HG02884 (cell line): ENCODE results near the gene SYNPO2.
"Not testable (repeated sequence)": the region's sequence is repeated elsewhere in the genome, so short reads cannot be mapped to it uniquely, and the experiment has no call there.

Source experiments
- ATAC-seq: cut with Tn5 transposase; IDR thresholded peaks from one replicate; pipeline ENCODE4 v1.9.1; 2021; ENCODE audit warnings: mild to moderate bottlenecking, moderate library complexity; ENCODE audit not compliant: unreplicated experiment

Gene SYNPO2

DNA sequence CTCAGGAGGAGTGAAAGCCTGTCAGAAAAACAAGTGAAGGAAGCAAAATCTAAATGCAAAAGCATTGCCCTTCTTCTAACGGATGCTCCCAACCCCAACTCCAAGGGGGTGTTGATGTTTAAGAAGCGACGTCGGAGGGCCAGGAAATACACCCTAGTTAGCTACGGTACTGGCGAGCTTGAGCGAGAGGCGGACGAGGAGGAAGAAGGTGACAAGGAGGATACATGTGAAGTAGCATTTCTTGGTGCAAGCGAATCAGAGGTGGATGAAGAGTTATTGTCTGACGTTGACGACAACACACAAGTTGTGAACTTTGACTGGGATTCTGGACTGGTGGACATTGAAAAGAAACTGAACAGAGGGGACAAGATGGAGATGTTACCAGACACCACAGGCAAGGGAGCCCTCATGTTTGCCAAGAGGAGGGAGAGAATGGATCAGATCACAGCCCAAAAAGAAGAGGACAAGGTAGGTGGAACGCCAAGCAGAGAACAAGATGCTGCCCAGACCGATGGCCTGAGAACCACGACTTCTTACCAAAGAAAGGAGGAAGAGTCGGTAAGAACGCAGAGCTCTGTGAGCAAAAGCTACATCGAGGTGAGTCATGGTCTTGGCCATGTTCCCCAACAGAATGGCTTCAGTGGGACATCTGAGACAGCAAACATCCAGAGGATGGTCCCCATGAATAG lies 141.3 kb downstream of the SYNPO2 start:
- no peak for ATAC-seq

DNA sequence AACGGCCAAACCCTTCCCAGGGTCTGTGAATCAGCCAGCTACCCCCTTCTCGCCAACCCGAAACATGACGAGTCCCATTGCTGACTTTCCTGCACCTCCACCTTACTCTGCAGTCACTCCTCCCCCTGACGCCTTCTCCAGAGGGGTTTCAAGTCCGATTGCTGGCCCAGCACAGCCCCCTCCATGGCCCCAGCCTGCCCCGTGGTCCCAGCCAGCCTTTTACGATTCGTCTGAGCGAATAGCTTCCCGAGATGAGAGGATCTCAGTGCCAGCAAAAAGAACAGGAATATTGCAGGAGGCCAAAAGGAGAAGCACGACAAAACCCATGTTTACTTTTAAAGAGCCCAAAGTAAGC lies 141.9 kb downstream of the SYNPO2 start:
- no peak for ATAC-seq

DNA sequence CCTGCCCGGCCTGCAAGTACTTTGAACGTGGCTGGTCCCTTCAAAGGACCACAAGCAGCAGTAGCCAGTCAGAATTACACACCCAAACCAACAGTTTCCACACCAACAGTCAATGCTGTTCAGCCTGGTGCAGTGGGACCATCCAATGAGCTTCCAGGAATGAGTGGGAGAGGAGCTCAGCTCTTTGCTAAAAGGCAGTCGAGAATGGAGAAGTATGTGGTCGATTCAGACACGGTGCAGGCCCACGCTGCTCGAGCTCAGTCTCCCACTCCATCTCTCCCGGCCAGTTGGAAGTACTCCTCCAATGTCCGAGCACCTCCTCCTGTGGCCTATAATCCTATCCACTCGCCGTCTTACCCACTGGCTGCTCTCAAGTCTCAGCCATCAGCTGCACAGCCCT lies 142.6 kb downstream of the SYNPO2 start:
- no peak for ATAC-seq

DNA sequence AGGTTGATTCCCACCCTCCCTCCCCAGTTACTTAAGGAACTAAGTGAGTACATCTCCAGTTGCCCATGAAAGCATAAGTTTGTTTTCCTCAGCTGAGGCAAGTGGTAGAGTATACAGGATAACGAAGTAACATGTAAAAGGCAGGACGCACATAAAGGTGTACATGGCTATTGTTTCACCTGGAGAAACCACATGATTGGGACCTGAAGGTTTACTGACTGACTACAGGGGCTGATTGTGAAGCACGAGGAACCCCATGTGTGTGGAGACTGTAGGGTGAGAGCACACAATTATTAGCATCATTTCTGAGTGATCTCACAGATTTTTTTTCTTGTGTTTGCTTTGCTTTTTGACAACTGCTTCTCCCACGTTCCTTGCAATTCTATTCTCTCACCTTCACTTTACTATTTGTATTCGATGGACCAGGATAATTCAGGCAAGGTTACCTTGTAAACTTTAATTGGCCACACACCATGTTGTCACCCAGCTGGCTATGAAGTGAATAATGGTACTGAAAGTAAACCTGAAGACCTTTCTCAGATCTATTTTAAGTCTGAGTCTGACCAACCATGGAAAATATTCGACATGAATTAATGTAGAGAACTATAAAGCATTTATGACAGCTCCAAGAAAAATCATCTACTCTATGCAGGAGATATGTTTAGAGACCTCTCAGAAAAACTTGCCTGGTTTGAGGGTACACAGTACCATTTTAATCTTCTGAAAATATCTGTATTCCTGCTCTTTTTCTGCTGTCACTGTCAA lies 144.4 kb downstream of the SYNPO2 start:
- no peak for ATAC-seq

DNA sequence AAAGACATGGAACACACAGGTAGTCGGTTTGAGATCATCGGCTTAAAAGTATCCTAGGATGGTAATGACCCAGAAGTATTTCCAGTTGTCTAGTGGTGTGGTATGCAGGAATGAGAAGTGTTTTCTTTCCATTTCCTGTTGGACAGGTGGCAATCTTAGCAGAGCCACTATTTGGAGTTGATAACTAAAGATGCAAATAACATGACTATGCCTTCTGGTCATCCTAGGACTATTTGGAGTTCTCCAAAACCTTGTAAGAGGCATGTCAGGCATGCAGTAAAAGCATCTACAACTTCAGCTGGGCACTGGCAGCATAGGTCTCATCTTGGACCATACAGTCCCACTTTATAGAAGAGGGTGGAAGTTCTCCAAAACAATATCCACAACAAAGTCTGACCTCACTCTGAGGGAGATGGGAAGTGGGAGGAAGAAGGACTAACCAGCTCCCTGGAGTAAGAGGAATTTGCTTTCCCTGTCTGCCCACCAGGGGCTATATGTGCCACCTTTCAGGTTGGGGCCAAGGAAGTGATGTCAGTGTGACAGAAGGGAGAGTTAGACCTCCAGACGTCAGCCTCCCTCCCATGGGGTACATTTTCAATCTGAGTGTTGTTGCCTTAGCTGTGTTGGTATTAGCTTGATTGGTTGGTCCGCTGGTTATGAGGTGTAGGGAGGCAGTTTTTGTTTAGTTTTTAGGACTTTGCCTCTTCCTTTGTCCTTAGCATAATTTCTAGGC lies 145.8 kb downstream of the SYNPO2 start:
- ATAC-seq, result no peak

DNA sequence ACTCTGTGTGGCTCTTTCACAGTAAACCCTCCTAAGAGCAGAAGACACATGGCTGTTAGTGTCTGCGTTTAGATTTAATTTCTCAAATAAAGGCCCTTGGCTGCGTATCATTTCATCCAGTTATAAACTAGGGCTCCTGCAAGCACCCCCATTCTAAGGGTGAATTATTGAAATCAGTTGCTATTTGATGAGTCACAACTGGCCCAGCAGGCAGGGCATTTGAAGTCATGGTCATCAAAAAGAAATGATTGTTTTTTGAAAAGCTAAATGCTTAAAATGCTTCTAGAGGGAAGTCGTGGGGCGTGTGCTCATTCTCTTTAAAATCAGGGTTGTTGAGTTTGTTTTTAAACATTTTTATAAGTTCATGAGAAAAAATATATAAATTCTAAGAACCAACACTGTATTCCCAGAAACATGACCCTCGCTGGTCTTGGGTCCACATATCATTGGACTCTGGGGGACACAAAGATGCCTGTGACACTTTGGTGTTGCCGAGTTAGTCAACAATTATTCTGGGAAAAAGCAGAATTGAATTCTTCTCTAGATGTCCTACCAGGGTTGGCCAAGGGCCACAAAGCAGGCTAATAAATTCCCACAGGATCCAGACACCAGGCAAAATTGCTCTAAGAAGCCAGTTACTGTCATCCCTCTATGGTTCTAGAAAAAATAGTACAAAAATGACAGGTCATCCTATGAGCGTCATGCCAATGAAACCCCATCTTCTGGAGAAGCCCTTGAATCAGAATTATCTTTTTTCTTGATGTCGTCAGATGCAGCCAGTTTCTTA lies 147.5 kb downstream of the SYNPO2 start:
- ATAC-seq, result no peak

DNA sequence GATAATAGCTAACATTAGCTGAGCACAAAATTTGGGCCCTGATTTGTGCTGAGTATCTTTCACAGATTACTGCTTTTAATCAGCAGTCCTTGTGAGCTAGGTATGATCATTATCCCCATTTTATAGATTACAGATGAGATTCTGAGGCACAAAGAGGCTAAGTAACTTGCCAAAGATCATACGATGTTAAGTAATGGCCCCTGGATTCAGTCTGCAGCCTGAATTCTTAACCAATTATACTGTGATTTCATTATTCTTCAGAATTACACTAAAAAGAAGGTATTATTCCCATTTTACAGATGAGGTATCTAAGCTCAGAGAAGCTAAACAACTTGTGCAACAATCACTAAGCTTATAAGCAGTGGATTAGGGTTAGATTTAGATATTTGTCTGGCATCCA lies 149.1 kb downstream of the SYNPO2 start:
- no peak for ATAC-seq

DNA sequence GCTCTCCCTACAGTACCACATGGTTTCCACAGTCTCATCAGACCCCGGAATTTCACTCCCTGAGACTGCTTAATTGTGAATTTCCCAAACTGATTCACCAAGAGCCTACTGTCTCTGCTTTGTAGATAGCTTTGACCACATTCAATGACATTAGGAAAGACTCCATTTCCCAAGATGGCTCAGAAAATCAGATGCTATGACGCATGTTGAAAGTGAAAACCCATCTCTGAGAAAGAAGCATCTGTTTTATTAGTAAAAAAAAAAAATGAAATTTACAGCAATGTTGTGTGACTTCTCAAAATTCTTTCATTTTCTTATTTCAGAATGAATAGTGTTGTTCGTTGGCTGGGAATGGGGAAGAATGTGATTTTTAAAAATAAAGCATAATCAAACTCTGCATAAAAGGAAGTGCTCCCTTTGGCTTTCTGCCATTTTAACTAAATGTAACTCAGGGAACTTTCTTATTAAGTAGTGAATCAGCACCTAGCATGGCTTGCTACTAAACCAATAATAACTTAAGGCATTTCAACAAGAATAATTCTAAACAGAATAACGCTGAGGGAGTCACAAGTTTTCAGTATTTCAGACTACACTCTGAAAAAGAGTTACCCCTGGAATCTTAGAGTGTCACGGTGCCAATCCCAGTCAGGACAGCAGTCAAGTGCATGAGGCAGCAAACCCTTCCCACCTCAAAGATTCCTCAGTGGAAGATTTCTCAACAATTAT lies 149.6 kb downstream of the SYNPO2 start:
- peak; percentile 48 for ATAC-seq

DNA sequence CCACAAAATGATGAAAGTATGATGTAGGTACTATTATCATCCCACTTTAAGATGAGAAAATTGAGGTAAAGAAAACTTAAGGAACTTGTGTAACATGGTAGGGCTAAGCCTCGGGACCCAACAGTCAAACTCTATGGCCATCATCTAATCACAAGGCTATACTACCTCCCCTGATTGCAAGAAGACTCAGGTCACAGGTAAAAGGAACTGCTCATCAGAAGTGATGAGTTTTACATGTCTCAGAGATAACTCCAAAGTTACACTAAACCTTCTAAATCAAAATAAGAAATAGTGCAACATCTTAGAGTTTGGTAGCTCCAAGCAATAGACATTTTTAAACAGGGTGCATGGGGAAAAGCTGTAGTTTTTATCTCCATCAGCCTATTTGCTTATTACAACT lies 150.5 kb downstream of the SYNPO2 start:
- ATAC-seq, result no peak

DNA sequence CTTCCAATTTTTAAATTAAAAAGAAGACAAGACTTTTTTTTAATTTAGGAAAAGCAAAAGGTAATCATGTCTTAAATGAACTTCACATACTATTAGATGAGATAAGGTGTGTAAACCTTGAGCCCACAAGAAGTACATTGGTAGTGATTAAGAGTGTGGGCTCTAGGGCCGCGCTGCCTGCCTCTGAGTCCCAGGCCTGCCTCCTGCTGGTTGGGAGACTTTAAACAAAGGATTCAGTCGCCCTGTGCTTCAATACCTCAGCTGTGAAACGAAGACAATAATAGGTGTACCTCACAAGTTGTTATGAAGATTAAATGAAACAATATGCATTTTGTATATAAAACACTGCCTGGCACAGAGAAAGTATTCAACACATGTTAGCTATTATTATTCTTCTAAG lies 151.1 kb downstream of the SYNPO2 start:
- no peak for ATAC-seq

DNA sequence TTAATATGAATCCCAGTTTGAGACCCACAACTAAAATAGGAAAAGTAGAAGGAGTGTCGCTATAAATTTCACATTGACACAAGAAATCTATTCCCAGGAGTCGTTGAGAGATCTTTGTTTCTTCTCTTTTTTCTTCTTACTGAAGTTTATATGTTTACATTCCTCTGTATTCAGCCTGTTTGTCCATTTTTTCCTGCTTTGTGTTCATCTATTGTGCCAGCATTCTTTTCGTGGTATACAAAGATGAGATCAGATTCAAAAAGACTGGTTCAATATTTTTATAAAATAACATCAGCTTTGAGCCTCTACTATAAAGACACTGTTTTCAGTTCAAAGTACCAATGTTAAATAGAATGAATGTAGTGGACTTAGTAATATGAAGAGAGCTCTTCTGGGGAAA lies 151.6 kb downstream of the SYNPO2 start:
- ATAC-seq, result no peak

DNA sequence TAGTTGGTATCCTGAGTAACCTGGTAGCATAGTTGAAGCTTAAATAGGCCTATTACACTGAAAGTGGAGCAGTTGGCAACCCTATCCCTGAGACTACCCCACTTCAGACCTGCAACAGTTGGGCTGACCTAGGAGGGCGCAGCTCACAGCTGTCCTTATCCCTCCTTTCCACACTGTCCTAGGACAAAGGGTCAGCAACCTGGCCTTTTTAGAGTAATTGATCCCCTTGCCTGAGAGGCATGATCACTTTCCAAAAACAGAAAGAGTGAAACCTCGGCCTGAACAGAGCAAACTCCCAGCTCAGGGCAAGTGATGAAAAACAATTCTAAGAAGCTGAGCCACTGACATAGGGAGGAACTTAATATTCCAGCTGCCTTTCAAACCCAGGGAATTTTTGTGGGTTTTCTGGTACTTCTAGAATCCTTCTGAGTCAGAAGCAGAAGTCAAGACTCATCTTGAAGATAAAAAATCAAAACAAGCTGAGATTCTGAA lies 152.1 kb downstream of the SYNPO2 start:
- no peak for ATAC-seq

DNA sequence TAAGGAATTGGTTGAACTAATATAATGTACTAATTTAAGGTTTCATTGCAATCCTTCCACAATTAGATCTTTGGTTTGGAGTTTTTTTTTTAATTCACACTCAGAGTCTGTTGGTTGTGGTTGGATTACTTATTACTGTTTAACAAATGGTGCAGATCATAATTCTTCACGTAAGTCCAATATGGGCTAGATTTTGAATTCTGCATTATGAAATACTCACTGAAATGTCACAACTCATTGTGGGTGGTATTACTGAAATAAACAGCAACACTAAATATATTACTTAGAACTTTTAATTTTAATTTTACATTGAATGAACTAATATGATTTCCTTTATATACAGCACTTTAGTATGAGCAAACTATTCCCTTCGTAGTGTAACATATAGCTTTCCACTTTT lies 152.7 kb downstream of the SYNPO2 start:
- no peak for ATAC-seq

DNA sequence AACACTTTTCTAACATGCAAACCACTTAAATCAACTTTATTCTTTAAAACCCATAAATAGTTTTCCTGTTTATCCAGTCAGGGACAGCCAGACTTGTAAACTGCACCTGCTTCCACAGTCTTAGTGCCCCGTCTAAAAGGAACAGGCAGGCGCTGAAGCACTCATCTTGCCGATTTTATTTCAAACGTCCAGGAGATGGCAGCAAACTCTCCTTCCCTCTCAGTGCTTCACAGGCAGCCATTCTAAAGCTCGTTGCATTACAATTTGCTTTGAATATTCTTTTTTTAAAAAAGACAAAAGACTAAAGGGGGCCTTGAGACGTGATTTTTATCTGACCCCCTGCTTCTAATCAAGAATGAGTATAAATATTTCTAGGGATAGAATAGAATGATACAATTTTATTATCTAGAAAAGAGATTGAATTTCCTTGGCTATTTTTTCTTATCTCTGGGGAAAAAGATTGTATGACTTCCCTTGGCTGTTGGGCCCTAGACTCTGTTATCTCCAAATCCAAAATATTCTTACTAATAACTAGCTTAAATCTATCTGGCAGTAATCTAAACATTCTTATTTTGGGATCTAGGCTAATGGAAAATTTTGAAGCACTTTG lies 153.4 kb downstream of the SYNPO2 start:
- ATAC-seq, result peak; percentile 76

DNA sequence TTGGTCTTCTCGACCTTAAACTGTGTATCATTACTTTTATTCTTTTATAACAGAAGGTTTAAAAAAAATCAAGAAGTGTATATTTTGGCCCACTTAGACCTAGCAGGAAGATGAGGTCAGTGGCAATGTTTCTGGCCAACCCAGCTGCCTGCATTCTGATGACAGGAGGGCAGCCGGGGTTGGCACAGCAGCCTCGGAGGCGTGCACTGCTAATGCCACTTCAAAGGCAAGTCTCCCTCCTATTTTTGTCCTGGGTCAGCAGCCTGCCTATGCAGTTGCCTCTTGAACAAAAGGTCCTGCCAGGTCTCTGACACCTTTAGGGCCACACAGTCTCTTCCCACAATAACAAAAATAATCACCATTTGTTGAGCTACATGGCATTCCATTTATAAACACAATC lies 157.6 kb downstream of the SYNPO2 start:
- ATAC-seq, result no peak

DNA sequence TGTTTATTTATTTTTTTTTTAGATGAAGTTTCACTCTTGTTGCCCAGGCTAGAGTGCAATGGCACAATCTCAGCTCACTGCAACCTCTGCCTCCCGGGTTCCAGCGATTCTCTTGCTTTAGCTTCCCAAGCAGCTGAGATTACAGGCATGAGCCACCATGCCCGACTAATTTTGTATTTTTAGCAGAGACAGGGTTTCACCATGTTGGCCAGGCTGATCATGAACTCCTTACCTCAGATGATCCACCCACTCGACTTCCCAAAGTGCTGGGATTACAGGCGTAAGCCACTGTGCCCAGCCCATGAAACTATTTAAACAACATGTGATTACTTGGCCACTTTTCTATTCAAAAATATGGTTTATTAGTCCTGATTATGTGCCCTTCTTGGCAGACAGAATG lies 158.4 kb downstream of the SYNPO2 start:
- not testable (repeated sequence) for ATAC-seq

DNA sequence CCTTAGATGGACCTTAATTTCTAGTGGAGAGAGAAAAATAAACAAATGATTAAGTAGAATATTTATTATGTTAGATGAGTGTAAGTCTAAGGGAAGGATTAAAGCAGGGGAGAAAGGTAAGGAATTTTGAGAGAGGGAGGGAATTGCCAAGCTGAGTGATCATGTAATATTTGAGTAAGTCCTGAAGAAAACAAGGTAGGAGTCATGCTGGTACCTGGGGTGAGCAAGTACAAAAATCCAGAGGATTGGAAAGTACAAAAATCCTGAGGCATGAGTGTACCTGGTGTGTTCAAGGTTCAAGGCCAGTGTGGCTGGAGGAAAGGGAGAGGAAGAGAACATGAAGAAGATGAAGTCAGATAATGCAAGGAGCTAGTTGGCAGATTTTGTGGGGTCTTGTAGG lies 159.8 kb downstream of the SYNPO2 start:
- no peak for ATAC-seq

DNA sequence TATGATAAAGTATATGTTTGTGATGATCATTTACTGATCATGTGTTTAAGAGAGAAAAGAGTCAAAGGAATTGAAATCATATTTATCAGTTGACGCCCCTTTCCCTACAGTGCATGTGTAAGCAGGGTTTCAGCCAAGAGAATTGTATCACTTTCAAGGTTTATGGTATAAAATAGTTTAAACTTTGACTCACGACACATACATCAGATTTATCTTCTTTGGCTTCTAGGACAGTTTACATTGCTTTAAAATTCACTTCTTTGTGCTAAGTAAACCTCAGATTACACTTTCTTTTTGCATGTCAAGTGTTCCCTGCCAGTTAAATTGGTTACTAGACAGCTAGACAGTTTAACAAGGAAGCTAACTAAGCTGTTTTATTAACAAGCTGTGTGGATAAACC lies 160.7 kb downstream of the SYNPO2 start:
- ATAC-seq, result no peak

DNA sequence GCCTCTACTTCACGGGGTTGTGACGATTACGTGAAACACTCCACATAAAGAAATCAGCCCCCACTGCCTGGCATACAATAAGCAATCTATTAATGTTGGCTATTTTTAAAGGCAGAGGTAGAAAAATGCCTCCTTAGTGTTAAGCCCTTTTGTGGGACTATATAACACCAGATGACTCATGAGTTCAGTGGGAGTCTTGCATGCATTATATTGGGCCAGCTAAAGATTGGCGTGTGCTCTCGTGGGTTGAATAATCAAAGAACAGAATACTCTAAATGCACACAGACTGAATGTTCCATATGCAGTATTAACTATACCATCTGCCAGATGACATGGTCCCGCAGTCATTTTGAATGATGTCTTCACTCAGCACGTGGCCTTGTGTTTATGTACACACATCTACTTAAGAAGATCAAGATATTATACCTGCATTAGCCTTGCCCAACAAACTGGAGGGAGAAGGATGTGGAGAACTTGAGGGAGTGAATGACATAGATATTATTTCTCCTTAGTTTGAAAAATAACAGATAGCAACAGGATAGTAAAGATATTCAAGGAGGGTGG lies 162.0 kb downstream of the SYNPO2 start:
- no peak for ATAC-seq

DNA sequence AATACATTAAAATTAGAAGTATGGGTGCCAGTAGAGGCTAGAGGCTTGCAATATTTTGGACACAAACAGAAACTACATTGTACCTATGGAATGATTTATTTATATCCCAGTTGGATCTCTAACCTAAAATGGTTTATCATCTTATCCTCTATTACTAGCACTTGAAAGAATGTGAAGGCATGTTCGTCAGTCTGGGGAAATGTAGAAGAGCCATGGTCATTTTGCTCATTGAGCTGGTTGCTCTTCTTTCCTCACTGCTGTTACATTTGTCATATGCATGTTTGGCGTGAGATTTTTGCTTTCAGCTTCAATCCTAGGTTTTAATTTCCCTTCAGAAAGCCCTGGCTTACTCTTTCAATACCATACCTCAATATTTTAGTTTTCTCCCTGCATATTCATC lies 164.6 kb downstream of the SYNPO2 start:
- ATAC-seq, result no peak
